RPMI8226 (cell line): ENCODE data around the gene GJA9.

ENCODE experiments used
- DNase-seq: peaks from one replicate; pipeline ENCODE4 v3.0.0-alpha.2; 2015

The GJA9 gene

GRCh38 chr1:38829368-38829767 lies 52.0 kb downstream of the GJA9 start:
- no peak for DNase-seq

GRCh38 chr1:38827318-38827717 lies 54.1 kb downstream of the GJA9 start:
- no peak for DNase-seq

GRCh38 chr1:38826886-38827285 lies 54.5 kb downstream of the GJA9 start:
- no peak for DNase-seq

- no peak for DNase-seq
These were observed 55.1 kb downstream of the GJA9 start for GRCh38 chr1:38826262-38826661.
